ENCODE data around the gene DOC2A. TPM values are rescaled to one million over a fixed set of nuclear protein-coding genes. Genes with fewer than 3 reads are reported as not detected.
"Not testable (repeated sequence)": the region's sequence is repeated elsewhere in the genome, so short reads cannot be mapped to it uniquely, and the experiment has no call there.

Gene DOC2A
- total and polyA plus RNA-seq, 4 donors = 0.09 to 0.22 (median 0.17) TPM; not detected in 1

- no peak for TF ChIP-seq GABPA (IDR thresholded peaks at IDR 0.05 in 1 of 2, conservative IDR thresholded peaks at IDR 0.05 in 1 of 2)
- no peak for TF ChIP-seq JUND (IDR thresholded peaks at IDR 0.05)
- TF ChIP-seq CTCF (IDR thresholded peaks at IDR 0.05; ENCODE audit: low read depth, low read length, missing input control) = no peak
- no peak for TF ChIP-seq REST (IDR thresholded peaks at IDR 0.05)
- TF ChIP-seq TAF1 (conservative IDR thresholded peaks at IDR 0.05) = no peak
- H3K9ac ChIP-seq (ENCODE audit: low read depth in 1 of 2, low read length in 2 of 2) = no peak overlapping the region
- H3K4me1 ChIP-seq (ENCODE audit: control insufficient read depth in 4 of 4, insufficient read depth in 4 of 4, low read length in 3 of 4) = peaks cover 2 to 8% (median 4%) of the 10 kb centered on the region in 4 donors
- DNase-seq (ENCODE audit: low spot score) = no peak
- H3K27ac ChIP-seq (ENCODE audit: low read depth in 1 of 2, low read length in 2 of 2) = no peak overlapping the region
- H3K36me3 ChIP-seq (ENCODE audit: control insufficient read depth in 4 of 4, insufficient read depth in 3 of 4, low read depth in 1 of 4, low read length in 3 of 4) = no peaks in the 10 kb centered on the region
- no peaks in the 10 kb centered on the region for H3K27me3 ChIP-seq (ENCODE audit: control insufficient read depth in 4 of 4, insufficient read depth in 4 of 4, low read length in 3 of 4)
- 85% methylated on average over 4 of the region's 4 CpGs for WGBS
- no peak overlapping the region for H3K4me3 ChIP-seq (ENCODE audit: low read depth in 1 of 3, low read length in 3 of 3)
- H3K9me3 ChIP-seq (ENCODE audit: control insufficient read depth in 4 of 4, low read length in 3 of 4) = no peaks in the 10 kb centered on the region
Observed at GRCh38 chr16:30018731-30019158, 7.9 kb upstream of the DOC2A start.

- DNase-seq (ENCODE audit: low spot score); H3K4me3 ChIP-seq (ENCODE audit: low read depth in 1 of 3, low read length in 3 of 3); H3K36me3 ChIP-seq (ENCODE audit: control insufficient read depth in 4 of 4, insufficient read depth in 3 of 4, low read depth in 1 of 4, low read length in 3 of 4); H3K4me1 ChIP-seq (ENCODE audit: control insufficient read depth in 4 of 4, insufficient read depth in 4 of 4, low read length in 3 of 4); H3K27ac ChIP-seq (ENCODE audit: low read depth in 1 of 2, low read length in 2 of 2); H3K27me3 ChIP-seq (ENCODE audit: control insufficient read depth in 4 of 4, insufficient read depth in 4 of 4, low read length in 3 of 4); H3K9ac ChIP-seq (ENCODE audit: low read depth in 1 of 2, low read length in 2 of 2); H3K9me3 ChIP-seq (ENCODE audit: control insufficient read depth in 4 of 4, low read length in 3 of 4): not testable (repeated sequence)
- WGBS = 84% methylated on average over 4 of the region's 4 CpGs
Observed at GRCh38 chr16:30017937-30018336, 7.1 kb upstream of the DOC2A start.

- Histone ChIP-seq H3K27me3 (ENCODE audit: control insufficient read depth in 4 of 4, insufficient read depth in 4 of 4, low read length in 3 of 4) (peaks cover 0 to under 1% (median 0%) of the 10 kb centered on the region in 4 donors), H3K4me1 (ENCODE audit: control insufficient read depth in 4 of 4, insufficient read depth in 4 of 4, low read length in 3 of 4) (peaks cover 2 to 8% (median 4%) of the 10 kb centered on the region in 4 donors), H3K9ac (ENCODE audit: low read depth in 1 of 2, low read length in 2 of 2) (no peak overlapping the region), H3K9me3 (ENCODE audit: control insufficient read depth in 4 of 4, low read length in 3 of 4) (no peaks in the 10 kb centered on the region), H3K27ac (ENCODE audit: low read depth in 1 of 2, low read length in 2 of 2) (no peak overlapping the region), H3K36me3 (ENCODE audit: control insufficient read depth in 4 of 4, insufficient read depth in 3 of 4, low read depth in 1 of 4, low read length in 3 of 4) (no peaks in the 10 kb centered on the region), H3K4me3 (ENCODE audit: low read depth in 1 of 3, low read length in 3 of 3) (no peak overlapping the region)
- TF ChIP-seq FOXA2 (IDR thresholded peaks at IDR 0.05) = no peak
- DNase-seq (ENCODE audit: low spot score) = no peak
- WGBS = 94% methylated on average over 2 of the region's 2 CpGs
Observed at GRCh38 chr16:30017277-30017656, 6.4 kb upstream of the DOC2A start.
